Common myeloid progenitor, CD34-positive (primary cell): Measurements from ENCODE around the gene SLC25A34.

ENCODE experiments used
- CTCF ChIA-PET: fragments of 350-600 bp; sonication (Branson Sonifier 250); formaldehyde crosslinking; loops from one replicate; lab custom pipeline; 2021; ENCODE audit warnings: antibody characterized with exemption; lab: Charles Lee
- POLR2A ChIA-PET: fragments of 350-600 bp; sonication (Branson Sonifier 250); formaldehyde crosslinking; loops from one replicate; lab custom pipeline; 2021; ENCODE audit warnings: antibody characterized with exemption; lab: Charles Lee
- DNase-seq, 3 donors: peaks; one replicate each; pipeline versions ENCODE4 v3.0.0 to v3.0.0-alpha.2; 2013
- H3K27ac ChIP-seq, 2 experiments: 1 replicate in 1 of 2; 2 replicates in 1 of 2; pipeline ENCODE4 v1.7.0; 2013; ENCODE audit warnings: inconsistent platforms in 2 of 2, low read length in 2 of 2, mild to moderate bottlenecking in 2 of 2, low read depth in 1 of 2, moderate library complexity in 1 of 2; ENCODE audit not compliant: severe bottlenecking in 2 of 2, insufficient read depth in 1 of 2, poor library complexity in 1 of 2
- H3K27me3 ChIP-seq, 5 experiments: replicated peaks in 2 of 5; 1 replicate in 3 of 5; 2 replicates in 2 of 5; pipeline versions ENCODE4 v1.6.1 to v1.7.0; 2013; ENCODE audit warnings: low read length in 4 of 5, mild to moderate bottlenecking in 2 of 5, moderate library complexity in 2 of 5, inconsistent platforms in 1 of 5; ENCODE audit not compliant: insufficient read depth in 5 of 5, control insufficient read depth in 4 of 5
- H3K36me3 ChIP-seq, 4 experiments: 1 replicate in 2 of 4; 2 replicates in 2 of 4; pipeline versions ENCODE4 v1.6.1 to v1.7.0; 2013; ENCODE audit warnings: low read length in 3 of 4, control low read depth in 1 of 4, mild to moderate bottlenecking in 1 of 4; ENCODE audit not compliant: control insufficient read depth in 4 of 4, insufficient read depth in 4 of 4
- H3K4me1 ChIP-seq, 4 experiments: 1 replicate in 3 of 4; 2 replicates in 1 of 4; pipeline versions ENCODE4 v1.6.1 to v1.7.1; 2013; ENCODE audit warnings: low read length in 3 of 4, mild to moderate bottlenecking in 3 of 4, control low read depth in 1 of 4, inconsistent platforms in 1 of 4, moderate library complexity in 1 of 4; ENCODE audit not compliant: control insufficient read depth in 4 of 4, insufficient read depth in 4 of 4; ENCODE audit errors: control extremely low read depth in 1 of 4
- H3K4me3 ChIP-seq, 7 experiments: 1 replicate in 4 of 7; 2 replicates in 3 of 7; pipeline versions ENCODE4 v1.5.1 to v1.7.0; 2013; ENCODE audit warnings: mild to moderate bottlenecking in 7 of 7, low read length in 6 of 7, moderate library complexity in 6 of 7, inconsistent platforms in 2 of 7, low read depth in 2 of 7, control low read depth in 1 of 7; ENCODE audit not compliant: insufficient read depth in 4 of 7, control insufficient read depth in 1 of 7; ENCODE audit errors: extremely low read depth in 1 of 7
- H3K9me3 ChIP-seq, 5 experiments: 1 replicate in 4 of 5; 2 replicates in 1 of 5; pipeline versions ENCODE4 v1.6.1 to v1.7.1; 2013; ENCODE audit warnings: low read length in 4 of 5, mild to moderate bottlenecking in 2 of 5, inconsistent platforms in 1 of 5, low read depth in 1 of 5, moderate library complexity in 1 of 5; ENCODE audit not compliant: control insufficient read depth in 4 of 5, insufficient read depth in 2 of 5; ENCODE audit errors: control extremely low read depth in 1 of 5
- WGBS: methylation state at CpG from one replicate; pipeline ENCODE4 v1.1.5; 2013; ENCODE audit not compliant: insufficient coverage; 5-methylcytosine and 5-hydroxymethylcytosine counted together

SLC25A34 gene

GRCh38 chr1:15727021-15727420, 9.0 kb upstream of the SLC25A34 start:
- DNase-seq: no peak
- WGBS: 95% methylated on average over 21 of the region's 21 CpGs
- Histone ChIP-seq H3K9me3 (no peaks in the 10 kb centered on the region), H3K27me3 (no peaks in the 10 kb centered on the region), H3K36me3 (peaks cover 10 to 86% (median 60%) of the 10 kb centered on the region in 4 experiments), H3K4me1 (no peaks in the 10 kb centered on the region), H3K4me3 (no peak overlapping the region), H3K27ac (no peak overlapping the region)
- ChIA-PET CTCF (interaction anchor here (1.5 kb wide), 1 partner anchor 132 kb away, joined by 4 read pairs; no protein-coding TSS in a partner anchor), POLR2A (no interaction called here)

GRCh38 chr1:15727424-15727823, 8.6 kb upstream of the SLC25A34 start:
- no peaks in the 10 kb centered on the region for H3K27me3 ChIP-seq
- H3K27ac ChIP-seq: no peak overlapping the region
- CTCF ChIA-PET: interaction anchor here (1.5 kb wide), 1 partner anchor 133 kb away, joined by 4 read pairs; no protein-coding TSS in a partner anchor
- H3K36me3 ChIP-seq: peaks cover 10 to 87% (median 60%) of the 10 kb centered on the region in 4 experiments
- WGBS: 94% methylated on average over 10 of the region's 13 CpGs
- no peaks in the 10 kb centered on the region for H3K4me1 ChIP-seq
- POLR2A ChIA-PET: no interaction called here
- no peak for DNase-seq
- H3K9me3 ChIP-seq: no peaks in the 10 kb centered on the region
- no peak overlapping the region for H3K4me3 ChIP-seq

- H3K36me3 ChIP-seq: peaks cover 10 to 87% (median 62%) of the 10 kb centered on the region in 4 experiments
These were observed 8.1 kb upstream of the SLC25A34 start for GRCh38 chr1:15727866-15728534.

DNA sequence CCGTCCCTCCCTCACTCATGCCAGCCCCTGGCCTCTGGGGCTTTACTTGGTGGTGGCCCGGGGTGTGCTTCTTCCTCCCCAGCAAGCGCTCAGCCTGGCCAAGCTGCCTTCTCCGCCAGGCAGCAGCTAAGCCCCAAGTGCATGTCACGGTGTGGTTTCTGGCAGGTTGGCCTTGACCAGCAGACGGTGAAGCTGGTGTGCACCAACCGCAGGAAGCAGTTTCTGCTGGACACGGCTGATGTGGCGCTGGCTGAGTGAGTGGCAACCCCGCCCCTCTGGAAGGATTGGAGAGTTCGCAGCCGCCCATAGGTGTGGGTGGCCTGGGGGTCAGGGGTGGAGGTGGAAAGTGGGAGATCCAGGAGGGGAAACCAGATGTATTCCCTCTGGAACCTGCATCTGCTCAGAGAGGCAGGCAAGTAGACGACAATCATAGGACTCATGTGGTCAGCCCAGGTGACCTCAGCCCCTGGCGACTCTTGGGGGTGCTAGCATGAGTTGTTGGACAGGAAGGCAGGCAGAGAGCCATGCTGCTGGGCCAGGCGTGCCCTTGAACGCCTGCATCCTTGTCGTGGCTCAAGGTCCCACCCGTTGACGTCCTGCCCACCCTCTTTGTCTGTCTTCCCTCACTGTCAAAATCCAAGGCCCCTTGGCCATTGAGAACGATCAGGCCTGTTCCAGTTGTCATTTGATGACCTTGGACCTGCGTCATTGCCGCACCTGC, 7.0 kb upstream of the SLC25A34 start:
- Histone ChIP-seq H3K27me3 (no peaks in the 10 kb centered on the region), H3K36me3 (peaks cover 8 to 95% (median 65%) of the 10 kb centered on the region in 4 experiments), H3K4me1 (no peaks in the 10 kb centered on the region), H3K4me3 (no peak overlapping the region), H3K9me3 (no peaks in the 10 kb centered on the region), H3K27ac (no peak overlapping the region)
- CTCF ChIA-PET: no interaction called here
- no peak for DNase-seq
- POLR2A ChIA-PET: no interaction called here
- 93% methylated on average over 21 of the region's 22 CpGs for WGBS

More at GRCh38 chr1:15727866-15728534, 8.1 kb upstream of the SLC25A34 start:
- Histone ChIP-seq H3K4me1 (no peaks in the 10 kb centered on the region), H3K4me3 (no peak overlapping the region), H3K27me3 (no peaks in the 10 kb centered on the region), H3K27ac (no peak overlapping the region), H3K9me3 (no peaks in the 10 kb centered on the region)
- ChIA-PET CTCF (interaction anchor here (1.5 kb wide), 1 partner anchor 133 kb away, joined by 4 read pairs; no protein-coding TSS in a partner anchor), POLR2A (no interaction called here)
- WGBS: 95% methylated on average over 20 of the region's 23 CpGs
- DNase-seq: no peak

- H3K4me1 ChIP-seq: peaks cover 0 to under 1% (median 0%) of the 10 kb centered on the region in 4 experiments
- CTCF ChIA-PET: interaction anchor here (1.5 kb wide), 1 partner anchor 10 kb away, joined by 4 read pairs; no protein-coding TSS in a partner anchor
- no peaks in the 10 kb centered on the region for H3K9me3 ChIP-seq
- no peaks in the 10 kb centered on the region for H3K27me3 ChIP-seq
- no peak for DNase-seq
- POLR2A ChIA-PET: no interaction called here
- WGBS: 98% methylated on average over 15 of the region's 16 CpGs
- no peak overlapping the region for H3K4me3 ChIP-seq
- H3K36me3 ChIP-seq: peaks cover 4 to 94% (median 61%) of the 10 kb centered on the region in 4 experiments
- no peak overlapping the region for H3K27ac ChIP-seq
These were observed 5.6 kb upstream of the SLC25A34 start for GRCh38 chr1:15730423-15730822.

- Histone ChIP-seq H3K27me3 (no peaks in the 10 kb centered on the region), H3K36me3 (peaks cover 4 to 89% (median 56%) of the 10 kb centered on the region in 4 experiments), H3K4me3 (no peak overlapping the region), H3K9me3 (no peaks in the 10 kb centered on the region), H3K27ac (no peak overlapping the region), H3K4me1 (peaks cover 0 to 3% (median 0%) of the 10 kb centered on the region in 4 experiments)
- ChIA-PET CTCF (interaction anchor here (0.7 to 1.5 kb wide), 3 partner anchors 10 to 11 kb away, joined by 3 to 4 read pairs (median 3); no protein-coding TSS in a partner anchor), POLR2A (interaction anchor here (0.6 kb wide), 1 partner anchor 17 kb away, joined by 3 read pairs; no protein-coding TSS in a partner anchor)
- no peak for DNase-seq
- 98% methylated on average over 14 of the region's 16 CpGs for WGBS
These were observed 5.1 kb upstream of the SLC25A34 start for GRCh38 chr1:15730936-15731335.
